HG03196 (cell line): ENCODE data around the gene EDAR.

Experiments
- ATAC-seq: cut with Tn5 transposase; IDR thresholded peaks from one replicate; pipeline ENCODE4 v1.9.1; 2021; ENCODE audit not compliant: unreplicated experiment

The EDAR gene

DNA sequence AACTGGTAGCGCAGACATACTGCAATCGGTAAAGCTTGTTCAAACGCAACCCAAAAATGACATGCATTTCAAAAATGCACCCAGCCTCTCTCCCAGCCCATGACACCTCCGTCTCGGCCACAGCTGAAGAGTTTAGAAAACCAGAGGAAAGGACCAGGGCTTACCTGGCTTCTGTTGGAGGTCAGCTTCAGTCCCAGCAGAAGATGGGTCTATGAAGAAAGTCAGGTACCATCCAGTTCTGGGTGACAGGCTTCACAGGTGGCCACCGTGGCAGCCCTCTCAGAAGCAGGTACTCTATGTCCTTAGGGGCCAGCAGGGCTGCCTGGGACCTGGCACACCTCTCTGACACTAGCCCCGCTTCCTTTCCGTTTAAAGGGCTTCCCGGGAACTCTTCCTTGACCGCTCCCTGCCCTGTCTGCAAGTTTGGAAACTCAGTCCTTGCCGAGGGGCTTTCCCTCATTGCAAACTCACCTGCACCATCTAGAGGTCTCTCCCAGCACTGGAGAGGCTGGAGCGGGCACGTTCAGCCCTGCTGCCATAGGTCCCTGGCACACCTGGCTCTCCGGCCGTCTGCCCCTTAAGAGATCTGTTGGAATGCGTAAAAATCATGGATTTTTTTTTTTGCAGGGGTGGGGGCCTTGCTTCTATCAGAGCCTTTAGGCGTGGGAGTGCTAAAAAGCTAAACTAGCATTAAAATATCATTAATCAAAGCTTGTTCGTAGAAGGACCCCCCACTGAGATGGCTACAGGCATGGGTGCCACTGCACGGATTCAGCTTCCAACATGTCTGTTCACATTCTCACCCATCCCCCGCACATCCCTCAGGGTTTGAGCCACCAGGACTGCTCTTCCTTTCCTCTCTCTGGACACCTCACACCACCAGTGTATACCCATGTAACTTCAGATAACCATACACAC is at the start of gene EDAR:
TSS of gene EDAR (minus strand) at position 425 of the 918 bp plus-strand sequence. CDS start 58,206 bp downstream, outside the sequence.
- no peak for ATAC-seq

DNA sequence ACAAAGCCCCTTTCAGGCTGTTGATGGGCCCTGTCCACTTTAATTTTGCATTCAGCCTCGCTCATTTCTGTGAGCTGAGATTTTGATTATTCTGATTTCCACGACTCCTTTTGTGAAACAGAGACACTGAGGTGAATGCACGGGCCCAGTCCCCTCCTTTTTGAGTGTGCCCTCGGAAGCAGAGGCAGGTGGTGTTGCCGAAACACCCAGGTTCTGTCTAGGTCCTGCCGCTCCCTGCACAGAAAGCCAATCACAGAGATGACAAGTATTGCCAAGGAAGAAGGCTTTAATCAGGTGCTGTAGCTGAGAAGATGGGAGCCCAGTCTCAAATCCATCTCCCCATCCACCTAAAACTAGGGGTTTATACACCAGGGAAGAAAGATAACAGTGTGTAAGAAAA is 44.2 kb upstream of the EDAR start:
- no peak for ATAC-seq

DNA sequence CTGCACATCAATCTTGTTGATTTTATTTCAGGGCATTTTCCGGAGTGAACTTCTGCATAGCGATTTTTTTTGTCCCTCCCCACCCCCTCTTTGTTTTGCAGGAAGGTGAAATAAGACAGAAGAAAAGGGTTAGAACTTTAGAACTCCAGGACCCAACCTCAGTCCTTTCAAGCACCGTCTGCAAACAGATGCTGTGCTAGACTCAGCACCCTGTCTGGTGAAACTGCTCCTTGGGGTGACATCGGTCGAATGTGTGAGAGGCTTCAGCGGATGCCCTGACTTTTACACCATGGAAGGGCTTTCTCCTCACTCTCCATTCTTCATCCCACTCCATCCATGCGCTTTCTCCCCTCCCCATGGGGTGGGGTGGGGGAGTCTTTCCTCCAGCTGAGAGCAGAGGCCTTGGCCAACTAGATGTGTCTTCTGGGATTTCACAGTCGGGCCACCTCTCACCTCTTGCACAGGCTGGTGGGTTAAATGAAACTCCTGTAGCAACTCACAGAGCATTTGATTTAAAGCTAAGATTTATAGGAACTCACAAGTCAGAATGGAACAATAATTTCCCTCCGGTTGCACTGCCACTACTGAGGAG is 43.3 kb upstream of the EDAR start:
- no peak for ATAC-seq

DNA sequence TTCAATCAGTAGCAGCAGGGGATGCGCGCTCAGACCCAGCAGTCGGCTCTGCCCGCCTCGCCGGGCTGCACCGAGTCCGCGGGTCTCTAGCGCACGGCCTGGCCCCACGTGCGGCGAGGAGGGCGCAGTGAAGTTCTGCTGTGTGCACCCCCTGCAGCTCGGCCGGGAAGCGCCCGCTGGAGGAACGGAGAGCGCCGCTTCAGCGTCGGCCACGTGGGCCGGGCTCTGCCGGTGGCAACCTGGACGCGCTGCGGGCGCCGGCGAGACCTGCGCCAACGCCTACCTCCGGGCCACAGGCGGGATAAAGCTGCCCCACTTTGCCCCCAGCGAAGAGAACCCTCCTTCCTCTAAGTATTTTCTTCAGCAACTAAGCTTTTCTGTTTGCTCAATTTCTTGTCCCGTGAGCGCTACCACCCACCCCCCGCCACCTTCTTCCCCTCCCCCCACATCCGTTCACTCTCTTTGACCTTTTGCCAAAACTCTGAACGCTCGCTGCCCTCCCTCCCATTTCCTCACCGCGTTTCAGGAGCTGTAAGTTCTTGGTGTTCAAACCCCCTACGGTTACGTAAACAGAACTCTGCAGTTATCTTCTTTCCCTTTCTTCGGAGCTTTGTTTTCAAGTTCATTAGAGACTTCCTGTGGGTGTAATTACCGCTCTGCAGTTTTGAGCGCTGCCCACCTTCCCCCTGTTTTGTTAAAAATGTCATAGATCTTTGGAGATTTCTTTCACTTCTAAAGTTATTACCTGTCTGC is 42.6 kb upstream of the EDAR start:
- no peak for ATAC-seq

DNA sequence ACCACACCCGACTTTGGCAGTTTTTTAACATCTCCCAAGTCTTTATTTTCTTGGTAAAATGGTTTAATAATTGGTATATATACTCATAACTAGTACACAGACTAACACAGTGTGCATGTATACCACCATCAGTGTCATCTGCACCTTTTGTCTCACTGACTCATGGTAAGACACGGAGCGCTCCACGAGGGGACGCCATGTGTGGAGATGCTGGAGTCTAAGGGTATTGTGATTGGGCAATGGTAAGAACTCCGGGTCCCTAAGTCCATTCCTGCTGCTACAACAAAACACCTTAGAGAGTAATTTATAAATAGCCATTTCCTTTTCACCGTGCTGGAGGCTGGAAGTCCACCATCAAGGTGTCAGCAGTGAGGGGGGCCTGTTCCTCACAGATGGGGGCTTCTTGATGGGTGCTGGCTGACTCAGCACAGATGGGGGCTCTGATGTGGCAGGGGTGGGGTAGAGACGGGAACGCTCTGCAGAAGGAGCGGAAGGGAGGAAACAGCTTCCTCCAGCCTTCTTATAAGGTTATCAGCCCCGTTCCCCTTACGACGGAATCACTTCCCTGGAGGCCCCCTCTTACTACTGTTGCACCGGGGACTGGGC is 42.0 kb upstream of the EDAR start:
- no peak for ATAC-seq

DNA sequence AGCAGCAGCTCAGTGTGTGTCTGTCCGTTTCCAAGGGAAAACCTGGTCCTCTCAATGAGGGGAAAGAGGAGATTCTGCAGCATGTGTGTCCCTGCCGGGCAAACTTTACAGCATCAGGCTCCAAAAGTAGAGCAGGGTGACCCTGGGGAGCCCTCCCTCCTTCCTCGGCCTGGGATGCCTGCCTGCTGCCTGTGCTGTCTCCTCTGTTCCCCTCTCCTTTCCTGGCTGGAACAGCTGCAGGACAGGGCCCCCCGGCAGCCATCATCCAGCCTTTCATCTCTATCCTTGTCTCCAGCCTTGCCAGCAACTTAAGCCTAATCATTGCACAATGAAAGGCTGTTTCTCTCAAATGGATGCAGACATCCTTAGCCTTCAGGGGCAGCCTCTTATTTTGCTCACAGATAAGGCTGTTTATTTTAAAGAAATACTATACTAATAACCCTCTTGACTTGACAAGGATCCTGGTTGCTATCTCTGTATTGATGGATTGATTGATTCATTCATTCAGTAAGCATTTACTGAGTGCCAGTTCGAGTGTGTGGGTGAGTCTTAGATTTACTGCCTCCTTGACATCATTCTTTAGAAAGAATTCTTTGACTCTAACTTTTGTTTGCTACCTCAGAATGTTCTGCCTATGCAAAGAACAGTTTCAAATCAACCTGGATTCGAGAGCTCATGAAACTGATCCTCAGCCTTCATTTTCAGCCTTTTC is 40.6 kb upstream of the EDAR start:
- ATAC-seq: no peak

DNA sequence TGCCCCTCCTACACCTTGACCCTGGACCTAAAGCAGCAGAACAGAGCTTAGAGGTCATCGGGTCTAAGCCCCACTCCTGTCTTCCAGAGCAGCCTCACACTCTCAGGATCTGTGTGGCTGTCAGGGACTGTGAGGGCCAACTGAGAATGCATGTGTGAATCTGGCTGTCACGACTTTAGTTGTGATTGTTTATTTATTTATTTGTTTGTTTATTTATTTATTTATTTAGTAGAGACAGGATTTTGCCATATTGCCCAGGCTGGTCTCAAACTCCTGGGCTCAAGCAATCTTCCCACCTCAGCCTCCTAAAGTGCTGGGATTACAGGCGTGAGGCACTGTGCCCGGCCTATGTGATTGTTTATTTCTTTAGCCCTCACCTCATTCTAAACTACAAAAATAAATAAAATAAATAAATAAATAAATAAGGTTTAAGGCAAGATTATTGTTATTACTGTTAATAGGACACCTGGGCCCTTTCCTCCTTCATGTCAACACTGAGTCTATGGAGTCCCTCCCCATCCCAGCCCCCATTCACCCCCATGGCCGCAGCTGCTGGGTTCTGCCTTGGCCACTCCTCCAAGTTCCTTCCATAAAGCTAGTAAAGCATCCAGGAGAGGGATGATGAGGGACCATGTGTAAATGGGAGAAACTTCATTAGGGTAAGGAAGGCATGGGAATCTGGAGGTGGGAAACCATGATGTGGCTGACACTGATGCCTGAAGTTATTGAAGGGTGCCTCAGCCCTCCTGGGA is 39.9 kb upstream of the EDAR start:
- no peak for ATAC-seq

DNA sequence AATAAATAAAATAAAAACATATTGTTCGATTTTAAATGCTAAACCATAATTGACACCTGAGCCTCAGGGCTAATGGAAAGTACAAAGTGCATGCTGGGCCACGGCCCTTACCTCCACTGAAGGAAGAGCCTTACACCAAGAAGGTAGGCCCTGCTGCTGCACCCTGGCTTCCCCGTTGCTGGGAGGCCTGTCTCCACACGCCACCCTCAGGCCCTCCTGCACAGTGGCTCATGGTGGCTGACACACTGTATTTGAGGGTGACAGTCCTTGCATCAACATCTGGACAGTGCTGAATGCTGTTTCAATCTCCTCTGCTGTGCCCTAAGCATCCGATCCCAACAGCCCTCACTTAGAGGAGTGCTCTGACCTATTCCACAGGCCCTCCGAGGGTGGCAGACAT is 39.3 kb upstream of the EDAR start:
- ATAC-seq: no peak

DNA sequence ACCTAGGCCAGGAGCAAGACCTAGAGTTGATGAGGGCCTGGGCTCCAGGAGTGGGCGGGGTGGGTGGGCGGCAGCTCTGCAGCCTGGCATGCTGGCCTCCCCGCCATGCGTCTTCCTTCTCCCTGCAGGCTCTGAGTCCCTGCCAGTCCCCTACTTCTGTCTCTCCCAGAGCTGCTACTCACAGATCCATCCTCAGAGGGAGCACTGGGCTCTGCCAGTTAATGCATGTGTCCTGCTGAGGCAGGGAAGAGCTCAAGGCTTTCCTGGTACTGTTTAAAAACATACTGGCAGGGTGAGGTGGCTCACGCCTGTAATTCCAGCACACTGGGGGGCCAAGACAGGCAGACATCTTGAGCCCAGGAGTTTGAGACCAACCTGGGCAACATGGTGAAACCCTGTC is 38.7 kb upstream of the EDAR start:
- no peak for ATAC-seq

DNA sequence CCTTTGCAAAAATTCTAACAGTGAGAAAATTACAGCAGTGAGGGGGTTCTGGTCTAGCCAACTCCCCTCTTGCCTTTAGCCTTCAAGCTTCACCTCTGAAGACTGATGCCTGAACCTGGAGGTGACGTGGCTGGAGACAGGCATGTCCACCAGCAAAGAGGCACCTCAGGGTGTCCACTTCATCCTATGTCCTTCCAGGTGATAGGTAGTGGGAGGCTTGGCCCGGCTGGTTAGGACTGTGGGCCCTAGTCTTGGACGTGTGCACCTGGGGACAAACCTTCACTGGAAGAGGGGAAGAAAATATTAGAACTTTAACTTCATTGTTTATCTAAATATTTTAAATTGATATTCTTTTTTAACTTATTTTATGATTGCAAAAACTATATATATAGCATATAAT is 35.5 kb upstream of the EDAR start:
- no peak for ATAC-seq

DNA sequence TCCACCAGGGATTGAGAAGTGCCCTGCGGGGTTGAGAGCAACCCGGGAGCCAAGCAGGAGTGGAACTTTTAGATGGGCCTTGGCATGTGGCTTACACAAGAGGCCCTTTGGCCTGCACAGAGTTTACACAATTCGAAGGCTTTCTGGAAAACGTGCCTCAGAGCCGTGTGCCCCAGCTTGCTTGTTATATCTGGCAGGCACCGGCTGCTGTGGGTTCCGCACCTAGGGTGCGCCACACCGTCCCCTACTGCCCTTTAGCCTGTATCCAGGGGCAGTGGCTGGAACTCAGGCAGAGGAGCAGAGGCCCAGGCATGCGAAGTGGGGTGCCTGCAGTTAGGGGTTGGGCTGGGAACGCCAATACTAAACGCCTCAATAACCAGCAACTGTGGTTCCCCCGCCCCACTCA is 32.9 kb upstream of the EDAR start:
- no peak for ATAC-seq

DNA sequence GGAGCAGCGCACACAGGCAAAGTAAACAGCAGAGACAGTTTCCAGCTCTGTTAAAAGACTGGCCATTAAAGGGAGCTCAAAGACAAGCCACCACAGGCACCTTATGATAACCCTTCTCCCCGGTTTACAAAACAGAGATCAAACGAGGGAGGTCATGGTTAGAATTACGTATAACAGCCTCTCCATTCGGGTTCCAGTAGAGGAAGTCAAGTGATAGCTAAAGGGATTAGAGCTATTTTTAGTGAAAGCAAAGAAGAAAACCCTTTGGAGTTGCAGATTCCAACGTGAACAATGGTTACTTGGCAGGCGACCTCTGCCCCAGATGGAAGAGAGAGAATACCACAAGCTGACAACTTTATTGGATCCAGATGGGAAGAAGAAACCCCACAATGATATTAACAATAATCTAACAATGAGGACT is 31.2 kb upstream of the EDAR start:
- no peak for ATAC-seq

DNA sequence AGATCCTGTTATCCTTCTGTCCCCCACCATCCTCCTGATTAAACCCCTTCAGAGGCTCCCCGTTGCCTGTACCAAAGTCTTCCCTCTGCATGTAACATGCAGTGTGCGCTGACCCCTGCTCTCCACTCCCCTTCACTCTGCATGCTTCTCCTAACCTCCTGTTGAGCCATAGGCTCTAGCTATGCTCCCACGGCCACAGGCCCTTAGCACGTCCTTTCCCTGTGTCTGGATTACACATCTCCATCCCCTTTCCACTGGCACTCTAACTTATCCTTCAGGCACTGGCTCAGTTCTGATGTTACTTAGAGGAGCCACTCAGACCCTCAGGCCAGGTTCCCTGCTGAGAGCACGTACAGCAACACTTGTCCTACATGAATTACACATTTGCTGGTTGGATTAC is 29.4 kb upstream of the EDAR start:
- no peak for ATAC-seq

DNA sequence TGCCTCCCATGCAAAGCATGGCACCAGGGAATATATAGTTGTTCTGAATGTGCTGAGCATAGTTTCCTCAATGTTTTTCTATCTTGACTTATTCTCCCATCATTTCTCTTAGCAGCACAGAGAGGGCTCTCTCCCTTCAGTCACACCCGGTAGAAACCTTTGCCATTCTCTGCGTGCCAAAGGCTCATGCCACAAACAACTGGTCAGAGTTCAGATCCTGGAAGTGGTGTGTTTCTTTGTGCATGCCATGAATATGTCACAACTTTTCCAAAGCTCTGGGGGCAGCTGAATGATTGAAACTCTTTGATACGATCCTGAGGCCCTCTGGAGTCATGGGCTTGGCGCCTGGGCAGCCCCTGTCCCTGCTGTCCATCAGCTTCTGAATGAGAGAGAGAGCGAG is 28.0 kb upstream of the EDAR start:
- no peak for ATAC-seq

DNA sequence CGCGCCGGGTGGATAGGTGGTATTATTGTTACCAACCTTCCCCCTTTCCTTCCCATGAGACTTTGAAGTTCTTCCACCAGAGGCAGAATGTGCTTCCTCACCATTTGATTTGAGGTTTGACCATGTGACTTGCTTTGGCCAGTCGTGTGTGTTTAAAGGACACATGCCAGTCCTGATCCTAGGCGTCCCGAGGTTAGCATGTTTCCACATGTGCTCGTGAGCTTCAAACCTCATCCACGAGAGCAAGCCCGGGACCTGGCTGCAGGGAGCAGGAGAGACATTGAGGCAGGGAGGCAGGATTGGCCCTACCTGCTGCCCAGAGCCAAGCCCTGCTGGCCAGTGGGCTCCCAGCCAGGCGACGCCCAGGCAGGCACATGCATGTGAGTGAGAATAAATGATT is 27.4 kb upstream of the EDAR start:
- ATAC-seq: no peak

DNA sequence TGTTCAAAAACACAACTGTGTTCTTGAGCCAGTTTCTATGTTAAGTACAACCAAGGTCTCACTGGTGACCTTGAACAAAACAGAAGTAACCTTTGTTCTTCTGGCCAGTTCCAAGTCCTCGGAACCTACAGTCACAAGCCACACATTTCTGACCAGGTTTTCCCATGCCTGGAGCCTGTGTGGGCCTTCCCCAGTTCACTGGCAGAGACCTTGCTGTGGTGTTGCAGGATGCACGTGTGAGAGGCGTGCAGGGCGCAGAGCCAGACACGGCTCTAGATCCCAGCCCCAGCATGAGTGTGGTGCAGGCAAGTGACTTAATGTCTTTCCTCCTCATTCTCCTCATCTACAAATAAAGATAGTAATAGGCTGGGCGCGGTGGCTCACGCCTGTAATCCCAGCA is 25.5 kb upstream of the EDAR start:
- ATAC-seq: no peak

DNA sequence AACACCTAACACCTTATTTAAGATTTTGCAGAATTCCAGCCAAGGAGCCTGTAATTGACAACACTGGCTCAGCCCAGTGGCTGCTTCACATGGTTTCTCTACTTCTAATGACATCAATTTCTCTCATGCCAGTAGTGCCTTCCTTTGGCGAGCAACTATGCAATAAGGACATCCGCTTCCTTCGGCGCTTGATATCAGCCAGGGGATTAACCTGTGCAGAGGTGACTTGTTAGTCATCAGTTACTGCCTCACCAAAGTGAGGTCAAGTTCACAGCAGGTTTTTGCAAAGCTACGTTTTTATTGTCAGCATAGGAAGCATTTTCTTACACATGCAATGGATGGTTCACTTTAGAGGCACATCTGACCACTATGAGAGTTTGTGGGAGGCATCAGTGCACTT is 24.0 kb upstream of the EDAR start:
- ATAC-seq: no peak

DNA sequence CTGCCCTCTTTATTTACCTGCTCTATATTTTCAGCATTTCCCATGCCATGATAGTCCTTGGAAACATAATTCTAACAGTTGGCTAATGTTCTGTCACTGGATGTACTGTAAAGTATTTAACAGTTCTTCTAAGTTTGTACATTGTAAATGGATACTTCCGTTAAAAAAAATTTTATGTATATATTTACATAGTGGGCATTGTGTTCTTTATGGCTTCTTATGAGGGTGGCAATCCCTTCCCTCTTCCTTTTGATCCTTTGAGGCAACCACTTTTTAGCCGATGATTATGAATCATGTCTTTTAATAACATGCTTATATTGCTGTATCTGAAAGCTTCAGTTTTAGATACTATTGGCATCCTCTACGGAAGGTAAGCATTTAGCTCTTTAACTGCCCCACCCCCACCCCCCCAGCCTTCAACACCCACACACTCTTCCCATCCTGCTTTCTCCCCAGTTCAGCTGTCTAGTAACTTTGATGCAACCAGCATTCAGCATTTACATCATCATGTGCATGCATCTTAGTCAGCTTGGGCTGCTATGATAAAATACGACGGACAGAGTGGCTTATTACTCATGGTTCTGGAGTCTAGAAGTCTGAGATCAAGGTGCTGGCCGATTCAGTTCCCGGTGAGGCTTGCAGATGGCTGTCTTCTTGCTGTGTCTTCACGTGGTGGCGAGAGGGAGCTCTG is 21.0 kb upstream of the EDAR start:
- ATAC-seq: no peak

DNA sequence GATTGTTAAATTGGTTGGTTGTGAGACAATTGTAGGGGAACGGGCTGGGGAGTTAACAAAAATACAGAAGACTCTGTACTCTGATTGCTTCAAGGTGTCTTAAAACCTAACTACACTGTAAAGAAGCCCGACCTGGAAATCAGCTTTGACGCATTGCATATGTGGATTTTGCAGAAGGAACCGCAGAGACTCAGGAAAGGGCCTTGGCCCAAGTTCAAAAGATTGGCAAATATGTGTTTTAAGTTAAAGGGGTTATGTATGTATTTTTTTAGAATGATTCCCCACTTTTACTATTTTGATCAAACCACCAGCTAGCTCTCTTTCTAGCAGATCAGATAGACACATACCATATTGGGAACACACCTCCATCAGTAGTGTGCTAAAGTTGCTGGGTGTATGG is 18.0 kb upstream of the EDAR start:
- no peak for ATAC-seq
